RCC 7860 (cell line): ENCODE results near the gene CRAMP1.
"Not testable (repeated sequence)": the region's sequence is repeated elsewhere in the genome, so short reads cannot be mapped to it uniquely, and the experiment has no call there.

Experiments used
- DNase-seq: peaks from one replicate; pipeline ENCODE4 v3.0.0-alpha.2; 2015; ENCODE audit warnings: low spot score
- FAIRE-seq: peaks from 2 replicates; lab custom pipeline; 2012; peaks lifted over from hg19 to GRCh38; lab: Jason Lieb, UNC

Gene CRAMP1

GRCh38 chr16:1595511-1595910 is 16.6 kb upstream of the CRAMP1 start:
- not testable (repeated sequence) for FAIRE-seq, DNase-seq

- DNase-seq (no peak), FAIRE-seq (no peak)
Measured at GRCh38 chr16:1596516-1596915, 15.6 kb upstream of the CRAMP1 start.

- FAIRE-seq = no peak
Measured at GRCh38 chr16:1597154-1597553, 15.0 kb upstream of the CRAMP1 start.

GRCh38 chr16:1601031-1601430 is 11.1 kb upstream of the CRAMP1 start:
- FAIRE-seq = no peak
- no peak for DNase-seq

More at GRCh38 chr16:1597154-1597553, 15.0 kb upstream of the CRAMP1 start:
- no peak for DNase-seq

GRCh38 chr16:1601489-1601888 is 10.7 kb upstream of the CRAMP1 start:
- FAIRE-seq (no peak), DNase-seq (no peak)

GRCh38 chr16:1602285-1602684 is 9.9 kb upstream of the CRAMP1 start:
- no peak for FAIRE-seq

GRCh38 chr16:1606774-1607173 is 5.4 kb upstream of the CRAMP1 start:
- DNase-seq (no peak), FAIRE-seq (no peak)

More at GRCh38 chr16:1602285-1602684, 9.9 kb upstream of the CRAMP1 start:
- DNase-seq = no peak

GRCh38 chr16:1607971-1608370 is 4.2 kb upstream of the CRAMP1 start:
- DNase-seq = no peak
- FAIRE-seq = no peak

- DNase-seq (peak; percentile 75), FAIRE-seq (no peak)
Measured at GRCh38 chr16:1610071-1610898, 1.9 kb upstream of the CRAMP1 start.

GRCh38 chr16:1610899-1611632 is 1.1 kb upstream of the CRAMP1 start:
- FAIRE-seq (no peak), DNase-seq (no peak)

GRCh38 chr16:1613211-1613622 is 1.1 kb downstream of the CRAMP1 start:
- FAIRE-seq = no peak
- DNase-seq = no peak

GRCh38 chr16:1613728-1614455 is 1.7 kb downstream of the CRAMP1 start:
- DNase-seq = no peak

GRCh38 chr16:1614456-1615102 is 2.4 kb downstream of the CRAMP1 start:
- FAIRE-seq = no peak
- DNase-seq = no peak

More at GRCh38 chr16:1613728-1614455, 1.7 kb downstream of the CRAMP1 start:
- FAIRE-seq = no peak

GRCh38 chr16:1615761-1616160 is 3.6 kb downstream of the CRAMP1 start:
- FAIRE-seq (no peak), DNase-seq (no peak)

GRCh38 chr16:1619976-1620375 is 7.8 kb downstream of the CRAMP1 start:
- no peak for FAIRE-seq
- DNase-seq = no peak

GRCh38 chr16:1620391-1620790 is 8.2 kb downstream of the CRAMP1 start:
- FAIRE-seq (no peak), DNase-seq (no peak)

GRCh38 chr16:1621851-1622250 is 9.7 kb downstream of the CRAMP1 start:
- no peak for DNase-seq
- FAIRE-seq = no peak

GRCh38 chr16:1626327-1626726 is 14.2 kb downstream of the CRAMP1 start:
- DNase-seq = no peak
- no peak for FAIRE-seq

- no peak for FAIRE-seq
- no peak for DNase-seq
Measured at GRCh38 chr16:1626776-1627175, 14.6 kb downstream of the CRAMP1 start.

GRCh38 chr16:1630450-1631213 is 18.5 kb downstream of the CRAMP1 start:
- FAIRE-seq = no peak
- no peak for DNase-seq
